Neuronal stem cell (in vitro differentiated cells): Measurements from ENCODE around the gene NGDN.
A peak's percentile ranks its signal among the peaks of the same experiment; 100 is the strongest.

Experiments used
- DNase-seq: peaks from one replicate; pipeline ENCODE4 v3.0.0-alpha.2; 2013; ENCODE audit warnings: low spot score
- H2AFZ ChIP-seq: one replicate; pipeline ENCODE4 v1.6.1; 2013; ENCODE audit warnings: mild to moderate bottlenecking, low read length, inconsistent platforms
- H2AK5ac ChIP-seq: 2 replicates; pipeline ENCODE4 v1.6.1; 2013; ENCODE audit warnings: low read depth, mild to moderate bottlenecking, inconsistent platforms, low read length, moderate library complexity, mixed read lengths
- H2BK120ac ChIP-seq: 2 replicates; pipeline ENCODE4 v1.6.1; 2013; ENCODE audit warnings: low read depth, mild to moderate bottlenecking, inconsistent platforms, low read length, moderate library complexity, mixed read lengths
- H2BK12ac ChIP-seq: one replicate; pipeline ENCODE4 v1.6.1; 2013; ENCODE audit warnings: low read length, inconsistent platforms
- H2BK15ac ChIP-seq: 2 replicates; pipeline ENCODE4 v1.6.1; 2013; ENCODE audit warnings: mild to moderate bottlenecking, low read length, inconsistent platforms, mixed read lengths
- H2BK5ac ChIP-seq: one replicate; pipeline ENCODE4 v1.6.1; 2013; ENCODE audit warnings: inconsistent platforms, mild to moderate bottlenecking, low read length, moderate library complexity
- H3K14ac ChIP-seq: one replicate; pipeline ENCODE4 v1.6.1; 2013; ENCODE audit warnings: low read length, inconsistent platforms
- H3K18ac ChIP-seq: 2 replicates; pipeline ENCODE4 v1.6.1; 2013; ENCODE audit warnings: low read length, inconsistent platforms
- H3K23ac ChIP-seq: 2 replicates; pipeline ENCODE4 v1.6.1; 2013; ENCODE audit warnings: low read depth, mild to moderate bottlenecking, mixed read lengths, low read length, inconsistent platforms; ENCODE audit not compliant: poor library complexity
- H3K27ac ChIP-seq: replicated peaks from 3 replicates; pipeline ENCODE4 v1.5.1; 2013; ENCODE audit warnings: low read length, inconsistent platforms
- H3K27me3 ChIP-seq, 3 experiments: 2 replicates each; pipeline ENCODE4 v1.6.1; 2013; ENCODE audit warnings: low read length in 3 of 3, mild to moderate bottlenecking in 2 of 3, inconsistent platforms in 1 of 3, low read depth in 1 of 3, mixed read lengths in 1 of 3, moderate library complexity in 1 of 3; ENCODE audit not compliant: control insufficient read depth in 3 of 3, insufficient read depth in 3 of 3
- H3K36me3 ChIP-seq, 2 donors: replicated peaks in 1 of 2; 2 replicates each; pipeline ENCODE4 v1.6.1; 2013; ENCODE audit warnings: low read length in 2 of 2; ENCODE audit not compliant: control insufficient read depth in 2 of 2, insufficient read depth in 2 of 2
- H3K4ac ChIP-seq: 2 replicates; pipeline ENCODE4 v1.6.1; 2013; ENCODE audit warnings: inconsistent platforms, mild to moderate bottlenecking, low read length, moderate library complexity
- H3K4me1 ChIP-seq, 2 donors: 1 replicate in 1 of 2; 2 replicates in 1 of 2; pipeline ENCODE4 v1.6.1; 2013; ENCODE audit warnings: low read length in 2 of 2, low read depth in 1 of 2; ENCODE audit not compliant: control insufficient read depth in 2 of 2, insufficient read depth in 1 of 2
- H3K4me2 ChIP-seq: one replicate; pipeline ENCODE4 v1.6.1; 2013; ENCODE audit warnings: mild to moderate bottlenecking, low read length, inconsistent platforms; ENCODE audit not compliant: insufficient read depth, poor library complexity, severe bottlenecking
- H3K4me3 ChIP-seq, 2 donors: 2 replicates each; pipeline ENCODE4 v1.5.1; 2013; ENCODE audit warnings: low read length in 2 of 2, mild to moderate bottlenecking in 2 of 2, inconsistent platforms in 1 of 2, moderate library complexity in 1 of 2
- H3K79me1 ChIP-seq: one replicate; pipeline ENCODE4 v1.6.1; 2013; ENCODE audit warnings: low read depth, mild to moderate bottlenecking, inconsistent platforms, low read length, moderate library complexity
- H3K9ac ChIP-seq: one replicate; pipeline ENCODE4 v1.6.1; 2013; ENCODE audit warnings: mild to moderate bottlenecking, low read depth, low read length, inconsistent platforms; ENCODE audit not compliant: poor library complexity
- H3K9me3 ChIP-seq, 2 donors: replicated peaks in 1 of 2; 2 replicates each; pipeline versions ENCODE3 to v1.6.1; 2013; ENCODE audit warnings: low read length in 2 of 2, mild to moderate bottlenecking in 2 of 2, inconsistent platforms in 1 of 2, low read depth in 1 of 2, mixed read lengths in 1 of 2, moderate library complexity in 1 of 2; ENCODE audit not compliant: control insufficient read depth in 2 of 2, insufficient read depth in 1 of 2
- H4K8ac ChIP-seq: one replicate; pipeline ENCODE4 v1.6.1; 2013; ENCODE audit warnings: low read depth, mild to moderate bottlenecking, inconsistent platforms, low read length, moderate library complexity
- H4K91ac ChIP-seq: one replicate; pipeline ENCODE4 v1.6.1; 2013; ENCODE audit warnings: low read length, low read depth, mild to moderate bottlenecking, inconsistent platforms; ENCODE audit not compliant: poor library complexity
- WGBS, 2 donors: extraction: QIAGEN DNeasy Blood & Tissue Kit; methylation state at CpG; one replicate each; pipeline ENCODE4 v1.1.7; 2013; ENCODE audit warnings: missing lambda C conversion rate in 2 of 2, mixed read lengths in 1 of 2; ENCODE audit not compliant: insufficient read length in 2 of 2, insufficient replicate concordance in 1 of 2; ENCODE audit errors: extremely low coverage in 2 of 2; 5-methylcytosine and 5-hydroxymethylcytosine counted together

NGDN gene

GRCh38 chr14:23465261-23465660 lies 4.2 kb upstream of the NGDN start:
- no CpG with 5 or more reads among the region's 3 CpGs for WGBS, 2 donors

GRCh38 chr14:23468704-23469126 lies 788 bp upstream of the NGDN start:
- H2BK120ac ChIP-seq: no peak overlapping the region
- no peak for DNase-seq
- H3K23ac ChIP-seq: no peak overlapping the region
- WGBS, 2 donors: no CpG with 5 or more reads among the region's 15 CpGs
- H4K8ac ChIP-seq: no peak overlapping the region
- peak overlapping the region; percentile 33 to 55 for H3K4me3 ChIP-seq
- H2BK15ac ChIP-seq: no peak overlapping the region
- H3K9me3 ChIP-seq: no peaks in the 10 kb centered on the region
- H3K79me1 ChIP-seq: no peaks in the 10 kb centered on the region
- H2BK12ac ChIP-seq: no peak overlapping the region
- peaks cover 5 to 31% of the 10 kb centered on the region in 2 donors for H3K36me3 ChIP-seq
- H3K4me1 ChIP-seq: peaks cover 4 to 9% of the 10 kb centered on the region in 2 donors
- peak overlapping the region; percentile 87 for H2AFZ ChIP-seq
- H4K91ac ChIP-seq: no peak overlapping the region
- H3K27ac ChIP-seq: peak overlapping the region; percentile 71
- no peaks in the 10 kb centered on the region for H3K27me3 ChIP-seq
- no peak overlapping the region for H3K14ac ChIP-seq
- no peak overlapping the region for H2AK5ac ChIP-seq
- no peak overlapping the region for H3K9ac ChIP-seq
- H3K18ac ChIP-seq: peak overlapping the region; percentile 12
- no peak overlapping the region for H2BK5ac ChIP-seq
- H3K4me2 ChIP-seq: peak overlapping the region; percentile 34
- H3K4ac ChIP-seq: no peak overlapping the region

More at GRCh38 chr14:23465261-23465660, 4.2 kb upstream of the NGDN start:
- Histone ChIP-seq H2AK5ac (no peak overlapping the region), H3K4me2 (no peak overlapping the region), H3K27me3 (no peaks in the 10 kb centered on the region), H3K18ac (no peak overlapping the region), H3K27ac (no peak overlapping the region), H3K79me1 (no peaks in the 10 kb centered on the region), H3K9ac (no peak overlapping the region), H3K4me3 (no peak overlapping the region), H4K91ac (no peak overlapping the region), H3K23ac (no peak overlapping the region), H2AFZ (no peak overlapping the region), H2BK15ac (no peak overlapping the region), H3K4me1 (peaks cover 2 to 4% of the 10 kb centered on the region in 2 donors), H2BK120ac (no peak overlapping the region), H4K8ac (no peak overlapping the region), H3K9me3 (no peaks in the 10 kb centered on the region), H2BK5ac (no peak overlapping the region), H3K36me3 (no peaks in the 10 kb centered on the region), H2BK12ac (no peak overlapping the region), H3K14ac (no peak overlapping the region), H3K4ac (no peak overlapping the region)
- no peak for DNase-seq

GRCh38 chr14:23469906-23470403 lies 452 bp downstream of the NGDN start:
- no peak overlapping the region for H3K23ac ChIP-seq
- peak overlapping the region; percentile 61 for H3K9ac ChIP-seq
- peak overlapping the region; percentile 58 for H3K4me2 ChIP-seq
- H3K4me3 ChIP-seq: peak overlapping the region; percentile 80 to 94
- no peak overlapping the region for H2BK5ac ChIP-seq
- no peak overlapping the region for H2BK15ac ChIP-seq
- no peak for DNase-seq
- peaks cover 6 to 43% of the 10 kb centered on the region in 2 donors for H3K36me3 ChIP-seq
- no peaks in the 10 kb centered on the region for H3K79me1 ChIP-seq
- no peak overlapping the region for H4K8ac ChIP-seq
- no peaks in the 10 kb centered on the region for H3K27me3 ChIP-seq
- no peak overlapping the region for H2BK120ac ChIP-seq
- peak overlapping the region; percentile 75 for H2AFZ ChIP-seq
- no peak overlapping the region for H3K4ac ChIP-seq
- H2BK12ac ChIP-seq: no peak overlapping the region
- no peak overlapping the region for H3K18ac ChIP-seq
- no CpG with 5 or more reads among the region's 11 CpGs for WGBS, 2 donors
- no peak overlapping the region for H4K91ac ChIP-seq
- H3K27ac ChIP-seq: no peak overlapping the region
- H2AK5ac ChIP-seq: no peak overlapping the region
- no peaks in the 10 kb centered on the region for H3K9me3 ChIP-seq
- H3K14ac ChIP-seq: no peak overlapping the region
- peaks cover 4 to 9% of the 10 kb centered on the region in 2 donors for H3K4me1 ChIP-seq

DNA sequence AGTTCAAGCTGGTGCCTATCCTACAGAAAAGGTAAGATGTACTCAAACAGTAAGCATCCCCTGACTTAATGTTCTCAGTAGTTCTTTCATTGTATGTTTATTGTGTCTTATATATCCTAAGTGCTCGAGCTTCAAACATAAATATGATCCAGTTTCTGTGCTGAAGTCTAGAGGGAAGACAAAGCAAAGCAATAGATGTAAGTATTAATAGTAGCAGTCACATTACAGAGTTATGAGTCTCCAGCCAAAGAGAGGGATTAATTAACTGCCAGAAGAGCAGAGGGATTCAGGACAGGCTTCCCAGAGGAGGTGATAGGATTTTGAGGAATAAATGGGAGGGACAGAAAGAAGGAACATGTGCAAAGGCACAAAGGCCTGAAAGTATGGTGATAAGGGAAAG lies 1.4 kb downstream of the NGDN start:
- Histone ChIP-seq H2AFZ (no peak overlapping the region), H4K8ac (no peak overlapping the region), H3K9ac (no peak overlapping the region), H3K27me3 (no peaks in the 10 kb centered on the region), H3K36me3 (peaks cover 10 to 53% of the 10 kb centered on the region in 2 donors), H2BK120ac (no peak overlapping the region), H2BK5ac (no peak overlapping the region), H2BK15ac (no peak overlapping the region), H3K27ac (no peak overlapping the region), H3K4ac (no peak overlapping the region), H3K4me2 (no peak overlapping the region), H3K14ac (no peak overlapping the region), H2BK12ac (no peak overlapping the region), H3K18ac (no peak overlapping the region), H4K91ac (no peak overlapping the region), H3K79me1 (no peaks in the 10 kb centered on the region), H3K4me1 (peaks cover 4 to 9% of the 10 kb centered on the region in 2 donors), H3K4me3 (peak overlapping the region in 1 of 2 donors; percentile 80), H3K23ac (no peak overlapping the region), H3K9me3 (no peaks in the 10 kb centered on the region), H2AK5ac (no peak overlapping the region)
- no peak for DNase-seq
- WGBS, 2 donors: no CpG with 5 or more reads among the region's 1 CpG
